Sigmoid colon (tissue), 4 donors: ENCODE results near the gene MSH3.

ENCODE experiments used
- EP300 ChIP-seq, 4 donors: sonication (generic); formaldehyde crosslinking; IDR thresholded peaks; one replicate each; pipeline ENCODE4 v1.6.1; 2017; ENCODE audit warnings: antibody characterized with exemption in 4 of 4
- POLR2A ChIP-seq, 2 donors: fragments of 450-650 bp; IDR thresholded peaks; one replicate each; pipeline ENCODE4 v1.6.1; 2016; ENCODE audit warnings: antibody characterized with exemption in 2 of 2, mild to moderate bottlenecking in 2 of 2, moderate library complexity in 2 of 2
- TF ChIP-seq, protein P1 (sequence below), 4 experiments: fragments of 450-650 bp in 3 of 4; fragments of 200-600 bp in 1 of 4; IDR thresholded peaks; one replicate each; pipeline ENCODE4 v1.5.1; 2016 to 2019; ENCODE audit warnings: antibody characterized with exemption in 4 of 4, mild to moderate bottlenecking in 3 of 4, moderate library complexity in 2 of 4

DNA sequence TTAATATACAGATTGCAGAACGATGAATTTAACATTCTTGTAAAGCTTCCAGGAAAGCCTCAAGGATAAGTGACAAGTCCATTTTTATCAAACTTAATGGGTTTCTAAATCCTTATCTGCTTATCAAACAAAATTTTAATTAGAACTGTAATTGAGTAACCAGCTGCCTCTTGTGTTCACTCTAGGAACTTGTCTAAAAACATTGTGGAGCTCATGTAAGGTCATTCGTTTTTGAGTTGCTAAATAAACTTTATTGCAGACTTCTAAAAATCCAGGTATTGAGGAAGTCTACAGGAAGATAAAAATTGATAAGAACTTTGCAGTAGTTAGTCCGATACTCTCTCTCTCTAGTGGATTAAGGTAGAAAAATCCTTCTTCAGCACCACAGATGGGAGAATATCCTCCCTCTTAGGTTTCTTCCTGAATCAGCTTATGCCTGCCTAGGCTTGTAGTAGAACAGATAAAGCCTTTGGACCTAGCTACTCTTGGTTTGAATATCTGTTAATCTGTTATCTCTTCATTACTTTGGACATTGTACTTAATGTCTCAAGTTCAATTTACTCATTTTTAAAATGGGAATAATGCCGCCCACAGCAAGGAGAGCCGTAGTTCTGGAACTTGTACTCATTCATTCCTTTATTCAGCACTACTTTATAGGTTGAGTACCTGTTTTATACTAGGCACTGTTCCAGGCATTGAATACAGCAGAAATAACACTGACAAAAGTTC lies 60.3 kb downstream of the MSH3 start:
- TF ChIP-seq, protein P1, sequence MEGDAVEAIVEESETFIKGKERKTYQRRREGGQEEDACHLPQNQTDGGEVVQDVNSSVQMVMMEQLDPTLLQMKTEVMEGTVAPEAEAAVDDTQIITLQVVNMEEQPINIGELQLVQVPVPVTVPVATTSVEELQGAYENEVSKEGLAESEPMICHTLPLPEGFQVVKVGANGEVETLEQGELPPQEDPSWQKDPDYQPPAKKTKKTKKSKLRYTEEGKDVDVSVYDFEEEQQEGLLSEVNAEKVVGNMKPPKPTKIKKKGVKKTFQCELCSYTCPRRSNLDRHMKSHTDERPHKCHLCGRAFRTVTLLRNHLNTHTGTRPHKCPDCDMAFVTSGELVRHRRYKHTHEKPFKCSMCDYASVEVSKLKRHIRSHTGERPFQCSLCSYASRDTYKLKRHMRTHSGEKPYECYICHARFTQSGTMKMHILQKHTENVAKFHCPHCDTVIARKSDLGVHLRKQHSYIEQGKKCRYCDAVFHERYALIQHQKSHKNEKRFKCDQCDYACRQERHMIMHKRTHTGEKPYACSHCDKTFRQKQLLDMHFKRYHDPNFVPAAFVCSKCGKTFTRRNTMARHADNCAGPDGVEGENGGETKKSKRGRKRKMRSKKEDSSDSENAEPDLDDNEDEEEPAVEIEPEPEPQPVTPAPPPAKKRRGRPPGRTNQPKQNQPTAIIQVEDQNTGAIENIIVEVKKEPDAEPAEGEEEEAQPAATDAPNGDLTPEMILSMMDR (IDR thresholded peaks at IDR 0.05) = no peak
- TF ChIP-seq POLR2A (IDR thresholded peaks at IDR 0.05) (no peak), EP300 (IDR thresholded peaks at IDR 0.05) (no peak)
